ENCODE data around the gene RERE.

Gene RERE

DNA sequence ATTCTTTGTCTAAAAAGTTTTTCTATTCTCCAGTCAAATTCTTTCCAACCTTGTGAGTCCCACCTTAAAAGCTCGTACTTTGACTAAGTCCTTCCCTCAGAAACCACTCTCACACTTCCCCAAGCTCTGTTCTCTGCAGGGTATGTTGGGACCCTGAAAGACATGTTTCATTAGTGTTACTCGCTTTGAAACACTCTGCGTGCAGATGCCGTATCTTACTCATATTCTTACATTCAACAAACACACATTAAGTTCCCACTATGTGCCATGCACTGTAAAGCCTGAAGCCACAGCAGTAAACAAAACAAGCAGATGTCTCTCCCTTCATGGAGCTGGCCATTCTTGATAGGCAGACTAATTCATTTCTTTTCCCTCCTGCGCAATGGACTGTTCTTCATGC lies 229.7 kb downstream of the RERE start:
- DNase-seq (ENCODE audit: low spot score) = no peak
- TF ChIP-seq, protein P1, sequence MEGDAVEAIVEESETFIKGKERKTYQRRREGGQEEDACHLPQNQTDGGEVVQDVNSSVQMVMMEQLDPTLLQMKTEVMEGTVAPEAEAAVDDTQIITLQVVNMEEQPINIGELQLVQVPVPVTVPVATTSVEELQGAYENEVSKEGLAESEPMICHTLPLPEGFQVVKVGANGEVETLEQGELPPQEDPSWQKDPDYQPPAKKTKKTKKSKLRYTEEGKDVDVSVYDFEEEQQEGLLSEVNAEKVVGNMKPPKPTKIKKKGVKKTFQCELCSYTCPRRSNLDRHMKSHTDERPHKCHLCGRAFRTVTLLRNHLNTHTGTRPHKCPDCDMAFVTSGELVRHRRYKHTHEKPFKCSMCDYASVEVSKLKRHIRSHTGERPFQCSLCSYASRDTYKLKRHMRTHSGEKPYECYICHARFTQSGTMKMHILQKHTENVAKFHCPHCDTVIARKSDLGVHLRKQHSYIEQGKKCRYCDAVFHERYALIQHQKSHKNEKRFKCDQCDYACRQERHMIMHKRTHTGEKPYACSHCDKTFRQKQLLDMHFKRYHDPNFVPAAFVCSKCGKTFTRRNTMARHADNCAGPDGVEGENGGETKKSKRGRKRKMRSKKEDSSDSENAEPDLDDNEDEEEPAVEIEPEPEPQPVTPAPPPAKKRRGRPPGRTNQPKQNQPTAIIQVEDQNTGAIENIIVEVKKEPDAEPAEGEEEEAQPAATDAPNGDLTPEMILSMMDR (IDR thresholded peaks at IDR 0.05; ENCODE audit: extremely low read depth, missing control alignments) = no peak

GRCh38 chr1:8586438-8586837 lies 231.0 kb downstream of the RERE start:
- TF ChIP-seq, protein P1 (IDR thresholded peaks at IDR 0.05; ENCODE audit: extremely low read depth, missing control alignments) = no peak
- no peak for DNase-seq (ENCODE audit: low spot score)

GRCh38 chr1:8584316-8584715 lies 233.1 kb downstream of the RERE start:
- TF ChIP-seq, protein P1 (IDR thresholded peaks at IDR 0.05; ENCODE audit: extremely low read depth, missing control alignments) = no peak
- DNase-seq (ENCODE audit: low spot score) = no peak

DNA sequence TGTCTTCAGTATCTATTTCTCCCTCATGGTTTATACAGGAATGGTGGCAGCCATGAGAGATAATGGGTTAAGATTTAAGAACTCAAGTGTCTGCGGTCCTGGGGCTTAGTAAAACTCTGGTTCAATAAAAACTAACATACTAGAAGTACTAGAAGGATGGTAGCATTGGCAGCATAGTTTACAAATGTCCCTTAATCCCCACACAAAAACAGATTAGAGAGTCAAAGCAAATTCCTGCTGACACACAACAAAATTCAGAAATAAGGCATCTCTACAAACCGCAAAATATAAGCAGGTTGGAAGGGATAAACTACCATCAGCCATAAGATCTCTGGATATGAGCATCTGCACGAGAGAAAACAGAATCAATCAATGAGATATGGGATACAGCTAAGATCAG lies 234.4 kb downstream of the RERE start:
- DNase-seq (ENCODE audit: low spot score) = no peak
- TF ChIP-seq, protein P1 (IDR thresholded peaks at IDR 0.05; ENCODE audit: extremely low read depth, missing control alignments) = no peak

DNA sequence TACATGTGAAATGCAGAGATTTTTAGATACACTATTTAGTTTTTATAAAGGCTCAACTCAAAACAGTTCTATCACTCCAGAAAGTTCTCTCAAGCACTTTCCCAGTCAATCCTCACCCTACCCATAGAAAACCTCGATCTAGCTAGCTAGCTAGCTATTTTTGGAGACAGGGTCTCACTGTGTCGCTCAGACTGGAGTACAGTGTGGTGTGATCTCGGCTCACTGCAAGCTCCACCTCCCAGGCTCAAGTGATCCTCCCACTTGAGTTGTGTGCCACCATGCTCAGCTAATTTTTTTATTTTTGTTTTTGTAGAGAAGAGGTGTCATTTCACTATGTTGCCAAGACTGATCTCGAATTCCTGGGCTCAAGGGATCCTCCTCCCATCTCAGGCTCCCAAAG lies 236.9 kb downstream of the RERE start:
- TF ChIP-seq, protein P1 (IDR thresholded peaks at IDR 0.05; ENCODE audit: extremely low read depth, missing control alignments) = no peak
- no peak for DNase-seq (ENCODE audit: low spot score)

DNA sequence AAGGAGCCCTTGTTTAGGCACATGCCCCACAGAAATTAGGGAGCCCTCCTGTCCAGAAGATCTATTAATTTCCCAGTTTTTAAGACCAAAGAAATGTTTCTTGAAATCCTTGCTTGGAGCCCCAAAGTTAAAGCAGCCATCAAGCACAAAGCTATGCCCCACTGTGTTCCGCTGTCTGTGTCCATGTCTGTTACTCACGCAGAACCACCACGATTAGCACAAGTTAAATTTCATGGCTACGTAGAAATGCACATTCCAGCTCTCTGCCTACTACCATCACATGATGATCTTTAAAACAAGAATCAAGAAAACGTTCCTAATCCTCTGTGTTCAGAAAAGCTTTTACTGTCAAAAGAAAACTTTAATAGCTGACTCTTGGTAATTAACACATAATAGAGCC lies 238.5 kb downstream of the RERE start:
- DNase-seq (ENCODE audit: low spot score) = no peak
- TF ChIP-seq, protein P1 (IDR thresholded peaks at IDR 0.05; ENCODE audit: extremely low read depth, missing control alignments) = no peak

DNA sequence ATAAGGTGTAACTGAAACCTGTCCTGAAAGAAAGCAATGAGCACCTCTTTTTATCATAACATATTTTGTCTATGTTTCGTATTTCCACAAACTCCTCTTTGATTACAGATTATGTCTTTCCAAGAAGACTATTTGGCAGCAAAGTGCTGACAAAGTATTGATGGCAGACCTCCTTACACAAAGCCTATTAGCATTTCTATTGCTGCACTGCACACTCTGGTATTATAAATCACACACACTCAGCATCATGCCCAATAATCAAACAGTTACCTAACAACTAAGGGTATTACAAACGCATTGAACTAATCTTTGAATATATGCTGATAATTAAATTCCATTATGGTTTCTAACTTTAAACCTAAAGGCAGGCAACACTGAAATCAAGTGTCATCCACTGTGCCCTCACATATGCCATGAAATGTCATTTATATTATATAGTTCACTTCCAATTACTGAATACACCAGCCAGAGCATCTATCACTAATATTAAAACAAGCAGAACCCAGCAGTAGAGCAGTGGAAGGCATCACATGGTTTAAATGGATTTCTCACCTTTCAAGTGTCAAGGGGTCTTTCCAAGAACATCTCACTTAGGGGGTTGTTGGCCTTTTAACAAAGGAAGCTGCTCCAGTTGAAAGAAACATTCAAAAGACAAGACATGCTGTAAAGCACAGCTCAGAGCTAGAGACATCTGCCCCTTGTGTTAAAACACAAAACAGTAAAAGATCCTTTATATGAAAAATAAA lies 239.1 kb downstream of the RERE start:
- no peak for DNase-seq (ENCODE audit: low spot score)
- TF ChIP-seq, protein P1 (IDR thresholded peaks at IDR 0.05; ENCODE audit: extremely low read depth, missing control alignments) = no peak
